HEK293T (cell line): ENCODE measurements around the gene HOXD3.

Source experiments
- ARNT ChIP-seq: fragments of 450-650 bp; IDR thresholded peaks from 2 replicates; pipeline ENCODE4 v1.6.1; 2017; ENCODE audit warnings: mild to moderate bottlenecking
- BHLHE40 ChIP-seq: fragments of 450-650 bp; IDR thresholded peaks from 2 replicates; pipeline ENCODE4 v1.6.1; 2016; ENCODE audit warnings: mild to moderate bottlenecking, moderate library complexity, borderline replicate concordance
- LEF1 ChIP-seq: fragments of 450-650 bp; IDR thresholded peaks from 2 replicates; pipeline ENCODE4 v1.6.1; 2017; ENCODE audit warnings: mild to moderate bottlenecking, borderline replicate concordance
- SUZ12 ChIP-seq: fragments of 450-650 bp; IDR thresholded peaks from 2 replicates; pipeline ENCODE4 v1.6.1; 2016; ENCODE audit warnings: mild to moderate bottlenecking
- ZNF384 ChIP-seq: fragments of 450-650 bp; IDR thresholded peaks from 2 replicates; pipeline ENCODE4 v1.6.1; 2016

- TF ChIP-seq ZNF384 (no peak), ARNT (no peak), SUZ12 (no peak), BHLHE40 (no peak), LEF1 (no peak)
Measured at GRCh38 chr2:176142281-176142680, 14.8 kb upstream of the HOXD3 start.
